Measurements from ENCODE around the gene IL5.

DNA sequence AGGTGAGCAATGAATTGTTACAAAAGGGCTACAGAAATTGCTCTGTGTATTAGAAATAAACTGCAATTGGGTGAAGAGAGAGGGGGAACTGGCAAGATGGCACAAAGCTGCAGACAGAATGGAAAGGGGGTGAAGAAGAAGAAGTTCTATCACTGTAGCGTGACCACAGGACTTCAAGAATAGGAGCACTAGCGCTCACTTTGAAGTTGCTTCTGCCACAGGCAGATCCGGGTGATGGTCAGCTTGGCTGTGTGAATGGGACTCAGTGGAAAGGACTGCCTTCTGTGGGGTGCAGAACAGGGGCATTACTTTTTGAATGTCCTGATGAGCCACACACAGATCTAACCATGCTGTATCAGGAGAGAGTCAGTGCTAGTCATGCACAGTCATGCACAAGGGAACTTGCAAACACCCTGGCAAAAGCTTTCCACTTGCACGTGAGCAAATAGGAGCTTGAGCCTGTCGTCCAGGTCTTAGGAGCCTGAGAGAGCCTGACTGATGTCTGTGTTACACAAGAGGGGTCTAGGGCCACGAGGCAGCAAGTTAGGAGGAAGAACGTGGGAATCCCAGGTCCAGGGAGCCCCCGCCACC lies 16.3 kb downstream of the IL5 start:
- TF ChIP-seq TAF1 (IDR thresholded peaks at IDR 0.05; ENCODE audit: low read depth, low read length) (no peak), POLR2A (IDR thresholded peaks at IDR 0.05; ENCODE audit: low read depth, low read length) (no peak), POLR2AphosphoS5 (IDR thresholded peaks at IDR 0.05; ENCODE audit: low read depth, low read length) (no peak), SPI1 (IDR thresholded peaks at IDR 0.05; ENCODE audit: low read depth, low read length) (no peak), POU2F2 (IDR thresholded peaks at IDR 0.05; ENCODE audit: low read depth, low read length) (no peak), PAX5 (IDR thresholded peaks at IDR 0.05; ENCODE audit: insufficient read depth, low read length, severe bottlenecking) (no peak)
